GM23338 (cell line): ENCODE measurements around the gene ESYT1. TPM values are rescaled to one million over a fixed set of nuclear protein-coding genes. Genes with fewer than 3 reads are reported as not detected.
A peak's percentile ranks its signal among the peaks of the same experiment; 100 is the strongest.

Experiments used
- ATAC-seq: fragments of 200-7000 bp; cut with Tn5 transposase; 3 replicates; pipeline ENCODE4 v1.9.1; 2020
- DNase-seq: peaks from one replicate; pipeline ENCODE4 v3.0.0-alpha.2; 2015; ENCODE audit warnings: low spot score
- H2AFZ ChIP-seq: fragments of 200-600 bp; sonication (generic); 2 replicates; pipeline ENCODE4 v1.8.0; 2016; ENCODE audit warnings: antibody characterized with exemption, mild to moderate bottlenecking, moderate library complexity
- H3F3A ChIP-seq: fragments of 200-600 bp; sonication (generic); replicated peaks from 2 replicates; pipeline ENCODE4 v1.8.0; 2017; ENCODE audit warnings: antibody characterized with exemption, mixed run types, low read depth
- H3K27ac ChIP-seq: fragments of 200-600 bp; sonication (generic); 2 replicates; pipeline ENCODE4 v1.6.1; 2016; ENCODE audit warnings: low read depth
- H3K27me3 ChIP-seq: fragments of 200-600 bp; sonication (generic); 2 replicates; pipeline ENCODE4 v1.8.0; 2016; ENCODE audit warnings: mild to moderate bottlenecking, mixed run types, moderate library complexity; ENCODE audit not compliant: insufficient read depth
- H3K36me3 ChIP-seq: fragments of 200-600 bp; sonication (generic); 2 replicates; pipeline ENCODE4 v1.8.0; 2016; ENCODE audit warnings: mild to moderate bottlenecking; ENCODE audit not compliant: insufficient read depth
- H3K4me1 ChIP-seq: fragments of 200-600 bp; sonication (generic); 2 replicates; pipeline ENCODE4 v1.8.0; 2016; ENCODE audit warnings: mild to moderate bottlenecking, moderate library complexity; ENCODE audit not compliant: insufficient read depth
- H3K4me2 ChIP-seq: fragments of 200-600 bp; sonication (generic); 2 replicates; pipeline ENCODE4 v1.7.1; 2017; ENCODE audit warnings: mixed run types
- H3K4me3 ChIP-seq: fragments of 200-600 bp; sonication (generic); 2 replicates; pipeline ENCODE4 v1.6.1; 2016; ENCODE audit warnings: mixed run types
- H3K79me2 ChIP-seq: fragments of 200-600 bp; sonication (generic); replicated peaks from 2 replicates; pipeline ENCODE4 v1.8.0; 2017; ENCODE audit warnings: mild to moderate bottlenecking; ENCODE audit not compliant: insufficient read depth
- H3K9me2 ChIP-seq: fragments of 200-600 bp; sonication (generic); 2 replicates; pipeline ENCODE4 v1.8.0; 2017; ENCODE audit not compliant: insufficient read depth
- H4K20me1 ChIP-seq: fragments of 200-600 bp; sonication (generic); replicated peaks from 2 replicates; pipeline ENCODE4 v1.8.0; 2017; ENCODE audit warnings: mild to moderate bottlenecking; ENCODE audit not compliant: insufficient read depth
- H3K27ac Mint-ChIP-seq: 2 replicates; pipeline ENCODE4 v1.8.0; 2020; ENCODE audit warnings: inconsistent platforms, mild to moderate bottlenecking, moderate library complexity, mixed read lengths
- H3K27me3 Mint-ChIP-seq: 3 replicates; pipeline ENCODE4 v1.8.0; 2022; ENCODE audit warnings: low read depth, mild to moderate bottlenecking, moderate library complexity, mixed read lengths, inconsistent platforms; ENCODE audit not compliant: insufficient read depth, poor library complexity
- H3K36me3 Mint-ChIP-seq: 3 replicates; pipeline ENCODE4 v1.8.0; 2021; ENCODE audit warnings: low read depth, mild to moderate bottlenecking, inconsistent platforms, moderate library complexity, mixed read lengths
- H3K4me1 Mint-ChIP-seq: 3 replicates; pipeline ENCODE4 v1.8.0; 2020; ENCODE audit warnings: mild to moderate bottlenecking, inconsistent platforms, mixed read lengths
- H3K4me3 Mint-ChIP-seq: 3 replicates; pipeline ENCODE4 v1.8.0; 2021; ENCODE audit warnings: moderate library complexity, mild to moderate bottlenecking, inconsistent platforms, mixed read lengths
- H3K9me3 Mint-ChIP-seq: 3 replicates; pipeline ENCODE4 v1.8.0; 2020; ENCODE audit warnings: moderate library complexity, mild to moderate bottlenecking, inconsistent platforms, mixed read lengths
- CREB1 ChIP-seq: fragments of 250-450 bp; sonication (Bioruptor Pico); IDR thresholded peaks from 2 replicates; pipeline ENCODE4 v1.5.0; 2020; ENCODE audit warnings: low read depth, mild to moderate bottlenecking, moderate library complexity
- CTCF ChIP-seq, 2 experiments: fragments of 200-600 bp in 1 of 2; sonication (generic) in 1 of 2; conservative IDR thresholded peaks; 2 replicates each; pipeline versions ENCODE4 v1.5.1 to v1.6.1; 2016 to 2017; ENCODE audit warnings: antibody characterized with exemption in 2 of 2, low read depth in 2 of 2, mild to moderate bottlenecking in 2 of 2, moderate library complexity in 1 of 2
- ETS1 ChIP-seq: IDR thresholded peaks from 2 replicates; pipeline ENCODE4 v1.6.1; 2016; ENCODE audit warnings: antibody characterized with exemption
- EZH2 ChIP-seq: fragments of 200-600 bp; sonication (generic); IDR thresholded peaks from one replicate; pipeline ENCODE4 v1.8.0; 2017; ENCODE audit warnings: antibody characterized with exemption, mild to moderate bottlenecking, low read depth; ENCODE audit not compliant: unreplicated experiment
- EZH2phosphoT487 ChIP-seq: fragments of 200-600 bp; sonication (generic); IDR thresholded peaks from one replicate; pipeline ENCODE4 v1.8.1; 2018; ENCODE audit warnings: antibody characterized with exemption; ENCODE audit not compliant: unreplicated experiment
- JUNB ChIP-seq: IDR thresholded peaks from one replicate; pipeline ENCODE4 v1.6.1; 2016; ENCODE audit warnings: antibody characterized with exemption; ENCODE audit not compliant: unreplicated experiment
- NANOG ChIP-seq: IDR thresholded peaks from 2 replicates; pipeline ENCODE4 v1.6.1; 2016; ENCODE audit warnings: antibody characterized with exemption, borderline replicate concordance
- POLR2AphosphoS5 ChIP-seq: IDR thresholded peaks from 2 replicates; pipeline ENCODE4 v1.6.1; 2016; ENCODE audit warnings: antibody characterized with exemption, low read depth
- STAT1 ChIP-seq: IDR thresholded peaks from one replicate; pipeline ENCODE4 v1.6.1; 2016; ENCODE audit warnings: antibody characterized with exemption; ENCODE audit not compliant: unreplicated experiment
- ZNF114 ChIP-seq: fragments of 250-450 bp; sonication (Bioruptor Pico); IDR thresholded peaks from 2 replicates; pipeline ENCODE4 v1.5.0; 2020; ENCODE audit warnings: mild to moderate bottlenecking, moderate library complexity
- ZNF331 ChIP-seq: fragments of 250-450 bp; sonication (Bioruptor Pico); IDR thresholded peaks from 2 replicates; pipeline ENCODE4 v1.5.0; 2020; ENCODE audit warnings: low read depth, mild to moderate bottlenecking, moderate library complexity
- ZNF462 ChIP-seq: fragments of 250-450 bp; sonication (Bioruptor Pico); IDR thresholded peaks from 2 replicates; pipeline ENCODE4 v1.5.0; 2020; ENCODE audit warnings: mild to moderate bottlenecking, moderate library complexity
- polyA plus RNA-seq: library from polyadenylated mRNA; unstranded; fragments of >200 nt; fragmentation: Nextera tagmentation; extraction: Ambion mirVana; gene quantifications from 2 replicates; pipeline ENCODE4 v1.2.1, GENCODE V29; 2016
- total RNA-seq: library from RNA; depleted of rRNA; stranded (reverse); fragments of >200 nt; shearing (Covaris generic); gene quantifications from 2 replicates; pipeline ENCODE4 v1.2.3, GENCODE V29; 2014
- TF ChIP-seq, protein P1 (sequence below): IDR thresholded peaks from one replicate; pipeline ENCODE4 v1.6.1; 2018; ENCODE audit warnings: antibody characterized with exemption; ENCODE audit not compliant: unreplicated experiment

ESYT1 gene
- total and polyA plus RNA-seq, 2 experiments from 2014 or later: 23.3 to 142 TPM

- H3K4me1 Mint-ChIP-seq: peaks cover 29% of the 10 kb centered on the region
- peaks cover 6% of the 10 kb centered on the region; the same call in 2 of the 3 replicates for H3K9me3 Mint-ChIP-seq
- TF ChIP-seq ETS1 (no peak), ZNF114 (CRISPR knock-in tag) (no peak), CREB1 (peak; percentile 28; the same call in 1 of the 2 replicates), ZNF462 (no peak), EZH2 (no peak), CTCF (conservative IDR thresholded peaks at IDR 0.05; ENCODE audit: low read depth in 2 of 2) (peak; percentile 55 to 78), STAT1 (no peak), ZNF331 (no peak), POLR2AphosphoS5 (peak; percentile 53), JUNB (no peak), EZH2phosphoT487 (no peak), NANOG (no peak)
- TF ChIP-seq, protein P1, sequence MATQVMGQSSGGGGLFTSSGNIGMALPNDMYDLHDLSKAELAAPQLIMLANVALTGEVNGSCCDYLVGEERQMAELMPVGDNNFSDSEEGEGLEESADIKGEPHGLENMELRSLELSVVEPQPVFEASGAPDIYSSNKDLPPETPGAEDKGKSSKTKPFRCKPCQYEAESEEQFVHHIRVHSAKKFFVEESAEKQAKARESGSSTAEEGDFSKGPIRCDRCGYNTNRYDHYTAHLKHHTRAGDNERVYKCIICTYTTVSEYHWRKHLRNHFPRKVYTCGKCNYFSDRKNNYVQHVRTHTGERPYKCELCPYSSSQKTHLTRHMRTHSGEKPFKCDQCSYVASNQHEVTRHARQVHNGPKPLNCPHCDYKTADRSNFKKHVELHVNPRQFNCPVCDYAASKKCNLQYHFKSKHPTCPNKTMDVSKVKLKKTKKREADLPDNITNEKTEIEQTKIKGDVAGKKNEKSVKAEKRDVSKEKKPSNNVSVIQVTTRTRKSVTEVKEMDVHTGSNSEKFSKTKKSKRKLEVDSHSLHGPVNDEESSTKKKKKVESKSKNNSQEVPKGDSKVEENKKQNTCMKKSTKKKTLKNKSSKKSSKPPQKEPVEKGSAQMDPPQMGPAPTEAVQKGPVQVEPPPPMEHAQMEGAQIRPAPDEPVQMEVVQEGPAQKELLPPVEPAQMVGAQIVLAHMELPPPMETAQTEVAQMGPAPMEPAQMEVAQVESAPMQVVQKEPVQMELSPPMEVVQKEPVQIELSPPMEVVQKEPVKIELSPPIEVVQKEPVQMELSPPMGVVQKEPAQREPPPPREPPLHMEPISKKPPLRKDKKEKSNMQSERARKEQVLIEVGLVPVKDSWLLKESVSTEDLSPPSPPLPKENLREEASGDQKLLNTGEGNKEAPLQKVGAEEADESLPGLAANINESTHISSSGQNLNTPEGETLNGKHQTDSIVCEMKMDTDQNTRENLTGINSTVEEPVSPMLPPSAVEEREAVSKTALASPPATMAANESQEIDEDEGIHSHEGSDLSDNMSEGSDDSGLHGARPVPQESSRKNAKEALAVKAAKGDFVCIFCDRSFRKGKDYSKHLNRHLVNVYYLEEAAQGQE: no peak
- DNase-seq (peak; percentile 93), ATAC-seq (peak; percentile 77)
- peaks cover 35% of the 10 kb centered on the region for H3K79me2 ChIP-seq
- H3K4me3 Mint-ChIP-seq: peak within 1 kb of the TSS; percentile 99
- H3K4me1 ChIP-seq: peaks cover 12% of the 10 kb centered on the region
- H3F3A ChIP-seq: peaks cover 17% of the 10 kb centered on the region; the same call in 1 of the 2 replicates
- H3K36me3 ChIP-seq: peaks cover 23% of the 10 kb centered on the region
- H3K4me3 ChIP-seq: peak within 1 kb of the TSS; percentile 100
- peaks cover 13% of the 10 kb centered on the region for H4K20me1 ChIP-seq
- peak within 1 kb of the TSS; percentile 98 for H3K27ac Mint-ChIP-seq
- H2AFZ ChIP-seq: peak within 1 kb of the TSS; percentile 97
- no peaks in the 10 kb centered on the region for H3K27me3 ChIP-seq
- H3K4me2 ChIP-seq: peak within 1 kb of the TSS; percentile 97
- H3K27me3 Mint-ChIP-seq: peaks cover 15% of the 10 kb centered on the region
- H3K9me2 ChIP-seq: no peaks in the 10 kb centered on the region
- H3K36me3 Mint-ChIP-seq: peaks cover 53% of the 10 kb centered on the region
- peak within 1 kb of the TSS; percentile 100 for H3K27ac ChIP-seq
Measured at GRCh38 chr12:56189099-56189917, 61.2 kb downstream of the ESYT1 start, which contains the start of gene SMARCC2. Gene SMARCC2 (minus strand): TSS chr12:56189483. CDS start chr12:56189461, 22 bp downstream.
